Putamen (tissue), 1 donor: ENCODE measurements around the gene GMIP.
"Not testable (repeated sequence)": the region's sequence is repeated elsewhere in the genome, so short reads cannot be mapped to it uniquely, and the experiment has no call there.

Experiments used
- DNase-seq: peaks from one replicate; pipeline ENCODE4 v3.0.0-alpha.2; 2016; ENCODE audit warnings: low spot score

The GMIP gene, protein sequence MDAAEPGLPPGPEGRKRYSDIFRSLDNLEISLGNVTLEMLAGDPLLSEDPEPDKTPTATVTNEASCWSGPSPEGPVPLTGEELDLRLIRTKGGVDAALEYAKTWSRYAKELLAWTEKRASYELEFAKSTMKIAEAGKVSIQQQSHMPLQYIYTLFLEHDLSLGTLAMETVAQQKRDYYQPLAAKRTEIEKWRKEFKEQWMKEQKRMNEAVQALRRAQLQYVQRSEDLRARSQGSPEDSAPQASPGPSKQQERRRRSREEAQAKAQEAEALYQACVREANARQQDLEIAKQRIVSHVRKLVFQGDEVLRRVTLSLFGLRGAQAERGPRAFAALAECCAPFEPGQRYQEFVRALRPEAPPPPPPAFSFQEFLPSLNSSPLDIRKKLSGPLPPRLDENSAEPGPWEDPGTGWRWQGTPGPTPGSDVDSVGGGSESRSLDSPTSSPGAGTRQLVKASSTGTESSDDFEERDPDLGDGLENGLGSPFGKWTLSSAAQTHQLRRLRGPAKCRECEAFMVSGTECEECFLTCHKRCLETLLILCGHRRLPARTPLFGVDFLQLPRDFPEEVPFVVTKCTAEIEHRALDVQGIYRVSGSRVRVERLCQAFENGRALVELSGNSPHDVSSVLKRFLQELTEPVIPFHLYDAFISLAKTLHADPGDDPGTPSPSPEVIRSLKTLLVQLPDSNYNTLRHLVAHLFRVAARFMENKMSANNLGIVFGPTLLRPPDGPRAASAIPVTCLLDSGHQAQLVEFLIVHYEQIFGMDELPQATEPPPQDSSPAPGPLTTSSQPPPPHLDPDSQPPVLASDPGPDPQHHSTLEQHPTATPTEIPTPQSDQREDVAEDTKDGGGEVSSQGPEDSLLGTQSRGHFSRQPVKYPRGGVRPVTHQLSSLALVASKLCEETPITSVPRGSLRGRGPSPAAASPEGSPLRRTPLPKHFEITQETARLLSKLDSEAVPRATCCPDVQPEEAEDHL

DNA sequence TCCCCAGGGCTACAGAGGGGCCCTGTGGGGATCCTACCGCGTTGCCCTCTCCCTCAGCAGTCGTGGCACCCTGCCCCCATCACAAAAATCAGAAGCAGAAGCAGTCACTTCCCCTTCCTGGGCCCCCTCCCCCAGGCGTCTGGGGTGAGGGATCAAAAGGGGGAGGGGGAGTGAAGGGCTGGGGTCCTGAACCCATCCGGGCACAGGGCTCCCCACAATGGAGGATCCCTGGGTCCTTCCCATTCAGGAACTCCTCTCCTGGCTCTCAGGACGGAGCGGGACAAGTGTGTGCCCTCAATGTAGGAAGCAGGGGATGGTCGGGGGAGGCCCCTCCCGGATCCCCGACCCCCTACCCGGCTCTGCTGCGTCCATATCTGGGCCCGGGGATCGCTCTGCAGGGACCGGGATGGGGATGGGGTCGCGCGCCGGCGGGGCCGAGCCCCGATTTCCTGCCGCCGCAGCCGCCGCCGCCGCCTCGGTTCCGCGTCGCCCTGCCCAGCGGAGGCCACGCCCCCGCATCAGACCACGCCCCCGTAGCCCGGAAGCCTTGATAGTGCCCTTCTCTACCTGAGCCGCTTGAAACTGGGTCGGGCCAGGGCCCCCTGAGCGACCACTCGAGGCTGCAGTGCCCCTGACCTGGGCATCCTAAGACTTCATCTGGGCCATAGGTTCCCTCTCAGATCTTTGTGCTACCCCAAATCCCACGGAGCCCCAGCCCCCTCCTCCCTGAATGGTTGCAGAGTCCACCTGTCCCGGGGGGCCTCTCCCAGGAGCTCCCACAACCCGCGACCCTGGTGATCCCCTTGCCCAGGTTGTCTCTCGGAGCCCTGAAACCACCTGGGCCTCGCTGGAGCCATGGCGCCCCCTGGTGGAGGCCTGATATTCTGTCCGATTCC, at the start of gene GMIP:
Gene GMIP (minus strand): TSS at position 500 of the 896 bp plus-strand sequence. CDS start 128 bp downstream, at position 372.
- DNase-seq: no peak

DNA sequence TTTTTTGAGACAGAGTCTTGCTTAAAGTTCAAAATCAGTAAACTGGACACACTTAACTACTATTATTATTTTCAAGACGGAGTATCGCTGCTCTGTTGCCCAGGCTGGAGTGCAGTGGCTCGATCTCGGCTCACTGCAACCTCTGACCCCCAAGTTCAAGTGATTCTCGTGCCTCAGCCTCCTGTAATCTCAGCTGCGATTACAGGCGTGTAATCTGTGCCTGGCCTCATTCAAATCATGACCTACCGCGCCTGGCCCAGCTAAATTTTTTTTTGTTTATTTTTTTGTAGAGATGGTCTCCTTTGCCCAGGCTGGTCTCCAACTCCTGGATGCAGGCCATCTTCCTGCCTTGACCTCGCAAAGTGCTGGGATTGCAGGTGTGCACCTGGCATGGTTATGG, 48.2 kb upstream of the GMIP start:
- DNase-seq: no peak

DNA sequence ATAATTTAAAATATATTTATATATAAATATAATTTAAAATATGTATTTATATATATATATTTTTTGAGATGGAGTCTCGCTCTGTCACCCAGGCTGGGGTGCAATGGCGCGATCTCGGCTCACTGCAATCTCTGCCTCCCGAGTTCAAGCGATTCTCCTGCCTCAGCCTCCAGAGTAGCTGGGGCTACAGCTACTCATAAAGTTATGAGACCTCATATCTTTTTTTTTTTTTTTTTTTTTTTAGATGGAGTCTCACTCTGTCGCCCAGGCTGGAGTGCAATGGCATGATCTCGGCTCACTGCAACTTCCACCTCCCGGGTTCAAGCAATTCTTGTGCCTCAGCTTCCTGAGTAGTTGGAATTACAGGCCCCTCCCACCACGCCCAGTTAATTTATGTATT, 45.6 kb upstream of the GMIP start:
- not testable (repeated sequence) for DNase-seq

DNA sequence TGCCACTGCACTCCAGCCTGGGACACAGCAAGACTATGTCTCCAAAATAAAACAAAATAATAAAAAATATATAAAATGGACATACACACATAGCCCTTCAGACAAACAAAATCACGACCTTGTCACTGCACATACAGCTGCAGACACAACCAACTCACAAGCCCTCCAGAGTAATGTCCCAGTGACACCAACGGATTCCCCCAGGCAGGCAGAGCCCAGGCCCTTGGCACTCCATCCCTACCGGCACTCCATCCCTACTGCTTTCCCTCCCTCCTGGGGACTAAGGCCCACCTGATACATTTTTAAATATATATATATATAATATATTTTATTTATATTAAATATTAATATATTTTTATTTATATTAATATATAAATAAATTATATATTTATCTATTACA, 43.6 kb upstream of the GMIP start:
- DNase-seq: no peak

DNA sequence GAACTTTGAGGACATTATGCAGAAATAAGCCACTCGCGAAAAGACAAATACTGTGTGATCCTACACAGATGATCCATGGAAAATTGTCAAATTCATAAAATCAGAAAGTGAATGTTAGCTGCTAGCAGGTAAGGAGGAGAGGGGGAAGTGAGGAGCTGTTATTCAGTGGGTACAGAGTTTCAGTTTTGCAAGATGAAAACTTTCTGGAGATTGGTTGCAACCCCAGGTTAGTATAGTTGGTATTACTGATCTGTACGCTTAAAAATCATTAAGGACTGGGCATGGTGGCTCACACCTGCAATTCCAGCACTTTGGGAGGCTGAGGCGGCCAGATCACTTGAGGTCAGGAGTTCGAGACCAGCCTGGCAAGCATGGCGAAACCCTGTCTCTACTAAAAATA, 43.1 kb upstream of the GMIP start:
- DNase-seq: no peak

DNA sequence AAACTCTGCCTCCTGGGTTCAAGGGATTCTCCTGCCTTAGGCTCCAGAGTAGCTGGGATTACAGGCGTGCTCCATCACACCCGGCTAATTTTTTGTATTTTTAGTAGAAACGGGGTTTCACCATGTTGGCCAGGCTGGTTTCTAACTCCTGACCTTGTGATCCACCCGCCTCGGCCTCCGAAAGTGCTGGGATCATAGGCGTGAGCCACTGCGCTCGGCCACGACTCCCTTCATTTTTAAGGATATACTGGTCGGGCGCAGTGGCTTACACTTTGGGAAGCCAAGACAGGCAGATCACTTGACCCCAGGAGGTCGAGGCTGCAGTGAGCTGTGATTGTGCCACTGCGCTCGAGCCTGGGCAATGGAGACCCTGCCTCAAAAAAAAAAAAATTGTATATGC, 42.7 kb upstream of the GMIP start:
- not testable (repeated sequence) for DNase-seq

DNA sequence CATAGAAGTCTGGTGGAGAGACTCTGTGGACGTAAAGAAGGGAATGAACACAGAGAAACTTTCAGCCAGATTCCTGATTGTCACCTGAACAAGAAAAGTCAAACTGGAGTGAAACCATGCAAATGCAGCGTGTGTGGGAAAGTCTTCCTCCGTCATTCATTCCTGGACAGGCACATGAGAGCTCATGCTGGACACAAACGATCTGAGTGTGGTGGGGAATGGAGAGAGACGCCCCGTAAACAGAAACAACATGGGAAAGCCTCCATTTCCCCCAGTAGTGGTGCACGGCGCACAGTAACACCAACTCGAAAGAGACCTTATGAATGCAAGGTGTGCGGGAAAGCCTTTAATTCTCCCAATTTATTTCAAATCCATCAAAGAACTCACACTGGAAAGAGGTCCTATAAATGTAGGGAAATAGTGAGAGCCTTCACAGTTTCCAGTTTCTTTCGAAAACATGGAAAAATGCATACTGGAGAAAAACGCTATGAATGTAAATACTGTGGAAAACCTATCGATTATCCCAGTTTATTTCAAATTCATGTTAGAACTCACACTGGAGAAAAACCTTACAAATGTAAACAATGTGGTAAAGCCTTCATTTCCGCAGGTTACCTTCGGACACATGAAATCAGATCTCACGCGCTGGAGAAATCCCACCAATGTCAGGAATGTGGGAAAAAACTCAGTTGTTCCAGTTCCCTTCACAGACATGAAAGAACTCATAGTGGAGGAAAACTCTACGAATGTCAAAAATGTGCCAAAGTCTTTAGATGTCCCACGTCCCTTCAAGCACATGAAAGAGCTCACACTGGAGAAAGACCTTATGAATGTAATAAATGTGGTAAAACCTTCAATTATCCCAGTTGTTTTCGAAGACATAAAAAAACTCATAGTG, 36.0 kb upstream of the GMIP start:
- DNase-seq: no peak

DNA sequence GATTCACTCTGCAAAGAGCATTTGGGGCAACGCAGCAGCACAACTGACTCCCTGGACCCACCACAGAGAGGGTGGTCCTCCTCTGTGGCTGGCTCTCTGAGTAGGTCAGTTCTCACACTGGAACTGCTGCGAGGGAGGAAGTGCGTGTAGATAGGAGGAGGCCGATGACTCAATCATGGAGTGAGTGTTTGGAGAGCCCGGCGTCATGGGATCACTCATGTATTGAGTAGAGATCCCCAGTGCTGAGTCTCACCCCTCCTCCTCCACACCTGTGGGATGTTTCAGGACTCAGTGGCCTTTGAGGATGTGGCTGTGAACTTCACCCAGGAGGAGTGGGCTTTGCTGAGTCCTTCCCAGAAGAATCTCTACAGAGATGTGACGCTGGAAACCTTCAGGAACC, 34.1 kb upstream of the GMIP start:
- no peak for DNase-seq

DNA sequence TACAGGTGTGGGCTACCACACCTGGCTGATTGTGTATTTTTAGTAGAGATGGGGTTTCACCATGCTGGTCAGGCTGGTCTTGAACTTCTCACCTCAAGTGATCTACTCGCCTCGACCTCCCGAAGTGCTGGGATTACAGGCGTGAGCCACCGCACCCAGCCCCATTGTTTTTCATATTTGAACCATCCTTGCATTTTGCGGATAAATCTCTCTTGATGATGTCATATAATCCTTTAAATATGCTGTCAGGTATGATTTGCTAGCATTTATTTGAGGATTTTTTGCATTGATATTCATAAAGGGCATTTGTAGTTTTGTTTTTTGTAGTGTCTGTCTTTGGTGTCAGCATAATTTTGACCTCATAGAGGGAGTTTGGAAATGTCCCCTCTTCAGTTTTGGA, 30.9 kb upstream of the GMIP start:
- no peak for DNase-seq

DNA sequence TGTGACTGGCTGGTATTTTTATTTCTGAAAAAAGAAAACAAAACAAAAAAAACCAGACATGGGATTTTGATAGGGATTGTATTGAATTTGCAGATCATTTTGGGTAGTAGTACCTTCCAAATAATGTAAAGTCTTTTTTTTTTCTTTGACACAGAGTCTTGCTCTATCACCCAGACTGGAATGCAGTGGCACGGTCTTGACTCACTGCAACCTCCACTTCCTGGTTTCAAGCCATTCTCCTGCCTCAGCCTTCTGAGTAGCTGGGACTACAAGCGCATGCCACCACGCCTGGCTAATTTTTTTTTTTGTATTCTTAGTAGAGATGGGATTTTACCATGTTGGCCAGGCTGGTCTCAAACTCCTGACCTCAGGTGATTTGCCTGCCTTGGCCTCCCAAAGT, 29.4 kb upstream of the GMIP start:
- no peak for DNase-seq

DNA sequence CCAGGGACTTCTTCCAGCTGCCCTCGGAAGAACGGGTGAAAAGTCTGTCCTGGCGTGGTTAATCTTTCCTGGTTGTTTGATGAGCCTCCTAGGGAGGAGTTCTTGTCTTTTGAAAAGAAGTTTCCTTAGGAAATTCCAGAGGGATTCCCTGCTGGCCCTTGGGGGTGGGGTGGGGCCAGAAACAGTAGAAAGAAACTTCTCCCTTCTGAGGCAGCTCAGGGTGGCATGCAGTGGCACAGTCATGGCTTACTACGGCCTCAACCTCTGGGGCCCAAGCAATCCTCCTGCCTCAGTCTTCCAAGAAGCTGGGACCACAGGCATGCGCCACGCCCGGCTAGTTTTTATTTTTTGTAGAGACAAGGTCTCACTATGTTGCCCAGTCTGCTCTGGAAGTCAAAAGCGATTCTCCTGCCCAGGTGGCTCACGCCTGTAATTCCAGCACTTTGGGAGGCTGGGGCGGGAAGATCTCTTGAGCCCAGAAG, 26.7 kb upstream of the GMIP start:
- DNase-seq: no peak

DNA sequence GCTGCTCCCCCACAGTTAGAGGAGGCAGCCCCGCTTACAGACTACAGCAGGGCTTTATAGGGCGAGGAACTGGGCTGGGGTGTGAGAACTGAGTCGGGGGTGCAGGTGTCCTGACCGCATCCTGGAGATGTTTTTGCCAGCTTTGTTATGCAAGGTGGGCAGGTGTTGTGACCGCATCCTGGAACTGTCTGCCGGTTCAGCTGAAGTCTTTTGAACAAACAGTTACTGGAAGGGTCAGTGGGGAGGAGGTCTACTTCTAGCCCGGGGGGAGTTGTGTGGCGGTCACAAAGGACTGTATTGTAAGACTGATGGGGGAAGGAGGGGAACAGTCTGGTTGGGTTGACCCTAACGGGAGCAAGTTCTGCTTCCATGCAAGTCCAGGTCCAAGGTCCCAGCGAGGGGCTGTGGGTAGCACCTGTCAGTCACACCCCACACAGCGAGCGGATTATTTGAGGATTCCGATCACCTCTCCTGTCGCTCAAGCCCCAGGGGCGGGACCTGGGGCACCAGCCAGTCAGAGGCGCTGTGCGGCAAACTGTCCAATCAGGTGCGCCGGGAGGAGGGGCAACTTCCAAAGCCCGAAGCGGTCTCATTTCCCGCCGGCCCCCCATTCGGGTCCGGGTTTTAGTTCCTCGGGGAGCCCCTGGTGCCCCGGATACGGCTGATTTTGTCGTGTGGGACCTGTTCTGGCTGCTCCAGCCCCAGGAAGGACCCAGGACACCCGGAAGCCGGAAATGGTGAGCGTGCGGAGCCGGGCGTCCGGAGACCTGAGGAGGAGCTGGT, 25.0 kb upstream of the GMIP start, which contains the start of gene ZNF101:
Gene ZNF101 (plus strand): TSS at position 610 of the 783 bp plus-strand sequence. CDS start 125 bp downstream, at position 735.
- peak; percentile 93 for DNase-seq

DNA sequence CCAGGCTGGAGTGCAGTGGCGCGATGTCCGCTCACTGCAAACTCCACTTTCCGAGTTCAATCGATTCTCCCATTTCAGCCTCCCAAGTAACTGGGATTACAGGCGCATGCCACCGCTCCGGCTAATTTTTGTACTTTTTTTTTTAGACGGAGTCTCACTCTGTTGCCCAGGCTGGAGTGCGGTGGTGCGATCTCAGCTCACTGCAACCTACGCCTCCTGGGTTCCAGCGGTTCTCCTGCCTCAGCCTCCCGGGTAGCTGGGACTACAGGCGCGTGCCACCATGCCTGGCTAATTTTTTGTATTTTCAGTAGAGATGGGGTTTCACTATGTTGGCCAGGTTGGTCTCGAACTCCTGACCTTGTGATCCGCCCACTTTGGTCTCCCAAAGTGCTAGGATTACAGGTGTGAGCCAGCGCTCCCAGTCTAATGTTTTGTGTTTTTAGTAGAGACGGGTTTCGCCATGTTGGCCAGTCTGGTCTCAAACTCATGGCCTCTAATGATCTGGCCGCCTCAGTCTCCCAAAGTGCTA, 22.0 kb upstream of the GMIP start:
- not testable (repeated sequence) for DNase-seq

DNA sequence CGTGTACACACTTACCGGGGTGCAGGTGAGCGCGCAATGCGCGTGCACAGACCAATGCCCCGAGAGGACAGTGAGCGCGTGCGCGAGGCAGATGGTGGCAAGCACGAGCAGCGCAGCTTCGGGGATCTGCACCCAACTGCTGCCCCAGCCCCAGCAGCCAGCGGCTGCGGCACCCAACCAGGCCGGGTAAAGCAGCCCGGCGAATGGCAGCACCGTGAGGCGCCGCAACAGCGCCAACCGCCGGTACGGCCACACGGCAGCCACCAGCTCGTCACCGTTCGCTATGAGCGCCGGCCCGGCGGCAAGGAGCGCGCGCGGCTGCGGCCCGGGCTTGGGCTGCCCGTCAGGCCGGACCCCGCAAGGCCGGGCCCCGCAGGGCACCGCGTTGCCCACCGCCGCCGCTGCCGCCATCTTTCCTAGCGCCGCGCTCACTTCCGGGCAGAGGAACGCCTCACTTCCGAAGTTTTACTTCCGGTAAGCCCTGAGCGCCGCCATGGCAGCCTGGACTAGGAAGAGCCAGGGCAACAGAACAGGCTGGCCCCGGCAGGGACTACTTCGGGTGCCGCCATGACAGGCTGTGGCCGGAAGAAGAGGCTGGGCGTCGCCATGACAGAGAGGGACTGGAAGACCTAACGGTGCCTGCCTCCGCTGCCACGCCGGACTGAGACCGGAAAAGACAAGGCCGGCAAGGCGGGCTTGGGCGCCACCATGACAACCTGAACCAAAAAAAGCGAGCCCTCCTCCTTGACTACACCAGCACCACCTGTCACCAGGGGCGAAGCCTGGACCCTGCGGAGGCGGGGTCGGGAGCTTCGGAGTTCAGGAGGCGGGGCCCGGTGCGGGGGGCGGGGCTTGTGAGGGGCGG, 20.0 kb upstream of the GMIP start, which contains the start of gene ATP13A1:
Gene ATP13A1 (minus strand): TSS at position 421 of the 865 bp plus-strand sequence. CDS start 10 bp downstream, at position 411.
- DNase-seq: peak; percentile 99

DNA sequence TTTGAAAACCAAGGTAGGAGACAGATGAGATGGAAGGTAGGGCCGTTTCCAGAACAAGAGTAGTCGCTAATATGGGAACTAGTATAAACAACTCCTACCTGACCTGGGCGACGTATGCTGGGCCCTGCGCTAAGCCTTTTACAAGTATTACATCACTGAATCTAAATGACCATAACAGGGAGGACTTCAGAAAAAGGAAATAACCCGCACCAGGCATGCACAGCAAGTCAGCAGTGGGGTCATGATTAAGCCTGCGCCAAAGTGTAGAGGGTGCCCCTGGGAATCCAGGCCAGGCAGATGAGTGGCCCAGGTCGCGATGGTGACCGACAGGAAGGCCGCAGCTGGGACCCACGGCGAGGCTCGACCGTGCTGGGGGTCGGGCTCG, 19.4 kb upstream of the GMIP start:
- DNase-seq: no peak

DNA sequence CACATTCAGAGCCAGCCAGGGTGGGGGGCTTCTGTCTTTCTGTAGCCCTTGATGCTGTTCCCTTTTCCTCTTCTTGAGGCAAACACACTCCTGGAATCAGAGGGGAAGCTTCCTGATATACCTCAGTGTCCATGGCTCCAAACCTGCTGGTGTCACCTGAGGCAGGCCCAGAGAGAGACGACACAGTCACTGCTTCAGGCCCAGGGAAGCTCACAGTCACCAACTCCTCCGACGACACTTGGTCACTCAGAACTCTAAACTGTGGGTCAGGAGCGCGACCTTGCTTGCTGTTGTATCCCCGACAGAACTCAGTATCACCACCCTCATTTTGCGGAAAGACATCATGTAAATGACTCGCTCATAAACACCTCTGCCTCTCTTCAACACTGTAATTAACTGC, 18.9 kb upstream of the GMIP start:
- DNase-seq: no peak

DNA sequence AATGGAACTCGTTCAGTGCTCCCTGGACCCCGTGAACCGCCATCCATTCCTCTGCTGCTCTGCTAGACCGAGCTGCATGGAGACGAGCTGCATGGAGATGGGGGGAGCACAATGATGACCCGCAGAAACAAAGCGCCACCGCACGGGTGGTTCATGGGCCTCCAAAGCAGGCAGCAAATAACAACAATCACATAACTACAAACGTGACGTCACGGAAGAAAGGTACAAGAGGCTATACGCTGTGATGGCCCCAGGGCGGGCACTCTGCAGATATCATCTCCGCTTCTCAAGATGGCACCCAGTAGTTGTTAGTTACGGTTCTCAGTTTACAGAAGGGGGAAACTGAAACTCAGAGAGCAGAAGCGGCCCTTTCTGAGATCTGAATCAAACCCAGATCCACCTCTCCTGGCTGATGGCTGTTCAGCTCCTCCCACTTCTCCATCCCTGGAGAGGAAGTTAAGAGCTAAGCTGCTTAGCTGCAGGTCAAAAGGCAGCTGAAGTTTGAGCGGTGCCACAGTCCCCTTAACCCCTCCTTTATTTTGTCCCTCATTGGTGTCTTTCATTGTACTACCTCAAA, 18.3 kb upstream of the GMIP start:
- no peak for DNase-seq

DNA sequence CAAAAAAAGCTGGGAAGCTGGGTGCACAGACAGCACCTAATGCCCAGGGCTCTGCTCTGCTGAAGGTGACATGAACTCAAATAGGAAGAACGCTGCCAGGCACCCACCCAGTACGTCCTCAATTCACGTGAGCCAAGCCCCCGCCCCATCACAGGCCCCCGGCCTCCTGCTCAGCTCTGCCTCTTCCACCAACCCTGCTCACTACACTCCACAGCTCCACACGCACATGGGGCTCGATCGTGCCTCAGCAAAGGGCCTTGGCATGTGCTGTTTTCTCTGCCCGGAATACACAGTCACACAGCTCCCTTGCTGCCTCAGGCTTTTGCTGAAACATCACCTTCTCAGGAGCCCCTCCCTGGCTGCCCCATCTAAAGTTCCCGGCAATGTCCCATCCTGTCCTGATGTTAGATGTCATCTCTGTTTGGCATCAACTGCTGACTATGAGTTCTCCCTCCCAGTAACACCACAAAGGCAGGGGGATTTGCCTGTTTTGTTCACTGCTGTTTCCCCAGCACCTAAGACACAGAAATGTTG, 17.8 kb upstream of the GMIP start:
- no peak for DNase-seq
